ENCODE measurements around the gene CES5A. TPM values are rescaled to one million over a fixed set of nuclear protein-coding genes. Genes with fewer than 3 reads are reported as not detected.

Gene CES5A
- total and polyA plus RNA-seq, 10 donors, result 0.03 TPM; not detected in 9

DNA sequence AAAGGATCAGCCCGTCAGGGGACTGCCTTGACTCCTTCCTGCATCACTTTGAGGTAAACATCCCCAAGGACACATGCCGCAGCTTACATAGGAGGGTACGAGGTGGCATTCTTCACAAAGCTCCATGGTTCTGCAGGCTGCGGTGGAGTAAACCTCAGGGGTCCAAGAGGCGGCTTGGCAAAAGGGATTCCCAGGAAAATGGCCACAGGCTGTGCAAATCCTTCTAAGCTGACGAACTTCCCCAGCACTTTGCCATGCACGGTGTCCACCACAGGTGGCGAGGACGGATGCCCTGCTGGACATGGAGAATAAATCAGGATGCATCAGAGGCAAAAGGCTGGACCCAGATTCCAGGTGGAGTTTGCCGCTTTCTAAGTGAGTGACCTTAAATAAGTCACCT lies 46.5 kb downstream of the CES5A start:
- no peak overlapping the region for H3K27ac ChIP-seq
- H3K4me3 ChIP-seq, result no peak overlapping the region
- H3K36me3 ChIP-seq, result no peaks in the 10 kb centered on the region
- H3K4me1 ChIP-seq, result no peaks in the 10 kb centered on the region
- TF ChIP-seq POLR2A (IDR thresholded peaks at IDR 0.05) (no peak), POLR2AphosphoS5 (IDR thresholded peaks at IDR 0.05) (no peak)
- TF ChIP-seq, protein P1, sequence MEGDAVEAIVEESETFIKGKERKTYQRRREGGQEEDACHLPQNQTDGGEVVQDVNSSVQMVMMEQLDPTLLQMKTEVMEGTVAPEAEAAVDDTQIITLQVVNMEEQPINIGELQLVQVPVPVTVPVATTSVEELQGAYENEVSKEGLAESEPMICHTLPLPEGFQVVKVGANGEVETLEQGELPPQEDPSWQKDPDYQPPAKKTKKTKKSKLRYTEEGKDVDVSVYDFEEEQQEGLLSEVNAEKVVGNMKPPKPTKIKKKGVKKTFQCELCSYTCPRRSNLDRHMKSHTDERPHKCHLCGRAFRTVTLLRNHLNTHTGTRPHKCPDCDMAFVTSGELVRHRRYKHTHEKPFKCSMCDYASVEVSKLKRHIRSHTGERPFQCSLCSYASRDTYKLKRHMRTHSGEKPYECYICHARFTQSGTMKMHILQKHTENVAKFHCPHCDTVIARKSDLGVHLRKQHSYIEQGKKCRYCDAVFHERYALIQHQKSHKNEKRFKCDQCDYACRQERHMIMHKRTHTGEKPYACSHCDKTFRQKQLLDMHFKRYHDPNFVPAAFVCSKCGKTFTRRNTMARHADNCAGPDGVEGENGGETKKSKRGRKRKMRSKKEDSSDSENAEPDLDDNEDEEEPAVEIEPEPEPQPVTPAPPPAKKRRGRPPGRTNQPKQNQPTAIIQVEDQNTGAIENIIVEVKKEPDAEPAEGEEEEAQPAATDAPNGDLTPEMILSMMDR (IDR thresholded peaks at IDR 0.05 in 8 of 11, conservative IDR thresholded peaks at IDR 0.05 in 3 of 11), result no peak
- peaks cover 0 to 21% (median 0%) of the 10 kb centered on the region in 7 donors for H3K27me3 ChIP-seq (replicated peaks in 1 of 7)
- 75 to 80% (median 79%) methylated on average over 10 of the region's 10 CpGs for WGBS, 5 donors
- intact Hi-C loops (cut with DNase I; ENCODE audit: low total_unique reads), result no loop called here
- H3K9me3 ChIP-seq, result no peaks in the 10 kb centered on the region
- no peak for DNase-seq

DNA sequence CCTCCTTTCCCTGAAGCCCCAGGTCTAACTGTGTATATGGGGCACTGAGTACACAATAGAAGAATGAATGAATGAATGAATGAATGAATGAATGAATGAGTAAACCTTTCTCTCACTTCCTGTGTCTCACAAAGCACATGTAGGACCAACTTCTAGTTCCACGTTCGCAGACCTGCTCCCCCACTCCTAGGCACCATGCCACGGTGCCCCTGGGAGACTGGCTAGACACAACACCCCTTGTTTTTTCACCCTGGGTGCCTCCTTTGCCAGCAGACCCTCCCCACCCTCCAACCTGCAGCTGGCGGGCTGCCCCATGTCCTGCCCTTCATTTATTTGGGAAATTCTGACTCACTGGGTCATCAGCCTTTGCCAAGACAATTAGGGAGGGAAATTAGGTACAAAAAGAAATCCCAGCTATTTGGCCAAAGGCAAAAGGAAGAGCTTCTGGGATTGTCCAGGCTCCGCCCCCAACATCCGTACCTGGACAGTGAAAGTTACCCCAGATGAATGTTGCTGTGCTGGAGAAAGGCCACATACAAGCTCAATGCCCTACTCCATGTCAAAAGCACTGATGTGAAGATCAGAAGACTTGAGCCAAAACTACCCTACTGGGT lies 50.0 kb downstream of the CES5A start:
- Histone ChIP-seq H3K27me3 (replicated peaks in 1 of 7) (peaks cover 0 to 24% (median 0%) of the 10 kb centered on the region in 7 donors), H3K4me1 (no peaks in the 10 kb centered on the region), H3K27ac (no peak overlapping the region), H3K36me3 (no peaks in the 10 kb centered on the region), H3K4me3 (no peak overlapping the region), H3K9me3 (no peaks in the 10 kb centered on the region)
- intact Hi-C loops (cut with DNase I; ENCODE audit: low total_unique reads), result no loop called here
- DNase-seq, result no peak
- TF ChIP-seq, protein P1 (IDR thresholded peaks at IDR 0.05 in 8 of 11, conservative IDR thresholded peaks at IDR 0.05 in 3 of 11), result no peak
- TF ChIP-seq POLR2AphosphoS5 (IDR thresholded peaks at IDR 0.05) (no peak), POLR2A (IDR thresholded peaks at IDR 0.05) (no peak)
- 77 to 91% (median 84%) methylated on average over 6 of the region's 6 CpGs for WGBS, 5 donors

DNA sequence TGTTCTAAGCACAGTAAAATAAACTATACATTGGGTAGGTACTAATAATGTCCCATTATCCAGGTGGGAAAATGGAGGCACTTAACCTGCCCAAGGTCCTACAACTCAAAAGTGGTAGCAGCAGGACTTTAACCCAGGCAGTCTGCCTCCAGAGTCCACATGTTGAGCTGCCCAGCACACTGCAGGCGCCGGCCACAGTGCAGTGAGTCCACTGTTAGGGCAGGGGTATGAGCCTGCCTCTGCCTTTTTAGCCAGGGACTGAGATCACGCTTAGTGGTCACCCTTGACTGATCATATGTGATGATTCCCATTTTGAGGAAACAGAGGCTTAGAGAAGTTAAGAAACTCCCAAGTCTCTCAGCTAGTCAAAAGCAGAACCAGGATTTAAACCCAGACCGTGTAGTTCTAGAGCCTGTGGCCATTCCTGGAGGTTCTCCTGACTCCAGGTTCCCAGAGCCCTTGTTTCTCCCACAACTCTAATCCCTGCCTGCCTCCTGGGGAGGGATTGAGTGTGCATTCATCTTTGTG lies 50.6 kb downstream of the CES5A start:
- peaks cover 0 to 24% (median 0%) of the 10 kb centered on the region in 7 donors for H3K27me3 ChIP-seq (replicated peaks in 1 of 7)
- no peaks in the 10 kb centered on the region for H3K36me3 ChIP-seq
- no peaks in the 10 kb centered on the region for H3K9me3 ChIP-seq
- no peak overlapping the region for H3K4me3 ChIP-seq
- TF ChIP-seq POLR2A (IDR thresholded peaks at IDR 0.05), result no peak
- TF ChIP-seq, protein P1 (IDR thresholded peaks at IDR 0.05 in 8 of 11, conservative IDR thresholded peaks at IDR 0.05 in 3 of 11), result no peak
- no peak for TF ChIP-seq POLR2AphosphoS5 (IDR thresholded peaks at IDR 0.05)
- H3K27ac ChIP-seq, result no peak overlapping the region
- WGBS, 5 donors, result 83 to 91% (median 85%) methylated on average over 4 of the region's 4 CpGs
- DNase-seq, result no peak
- intact Hi-C loops (cut with DNase I; ENCODE audit: low total_unique reads), result no loop called here
- H3K4me1 ChIP-seq, result no peaks in the 10 kb centered on the region

DNA sequence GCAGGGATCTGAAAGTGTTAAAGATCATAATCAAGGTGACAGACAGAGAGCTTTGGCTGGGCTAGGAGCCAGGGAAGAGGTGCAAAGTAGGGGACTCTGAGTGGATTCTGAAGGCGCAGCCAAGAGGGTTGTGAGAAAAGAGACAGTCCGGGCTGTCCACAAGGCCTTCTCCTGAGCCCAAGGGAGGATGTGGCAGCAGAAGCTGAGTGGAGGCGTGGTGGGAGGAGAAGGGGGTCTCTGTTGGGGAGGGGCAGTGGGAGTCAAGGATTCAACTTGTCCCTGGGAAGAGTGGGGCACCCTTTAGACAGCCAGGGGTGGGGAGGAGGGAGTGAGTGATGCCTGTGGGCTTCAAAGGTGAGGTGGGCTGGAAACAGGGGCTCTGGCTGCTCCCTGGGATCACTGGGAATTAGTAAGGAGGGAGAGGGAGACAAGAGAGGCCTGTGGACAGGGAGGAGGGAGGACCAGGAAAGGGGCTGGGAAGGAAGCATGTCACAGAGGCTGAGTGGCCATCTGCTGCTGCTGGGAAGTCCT lies 52.8 kb downstream of the CES5A start:
- Histone ChIP-seq H3K4me3 (no peak overlapping the region), H3K27me3 (replicated peaks in 1 of 7) (peaks cover 0 to 24% (median 0%) of the 10 kb centered on the region in 7 donors), H3K9me3 (no peaks in the 10 kb centered on the region), H3K27ac (no peak overlapping the region), H3K36me3 (no peaks in the 10 kb centered on the region), H3K4me1 (no peaks in the 10 kb centered on the region)
- intact Hi-C loops (cut with DNase I; ENCODE audit: low total_unique reads), result no loop called here
- DNase-seq, result no peak
- whole genome bisulfite sequencing, 5 donors, result 66 to 78% (median 70%) methylated on average over 3 of the region's 3 CpGs
- TF ChIP-seq, protein P1 (IDR thresholded peaks at IDR 0.05 in 8 of 11, conservative IDR thresholded peaks at IDR 0.05 in 3 of 11), result no peak
- TF ChIP-seq POLR2A (IDR thresholded peaks at IDR 0.05), result no peak
- TF ChIP-seq POLR2AphosphoS5 (IDR thresholded peaks at IDR 0.05), result no peak
